Measurements from ENCODE around the gene DIP2B. TPM values are rescaled to one million over a fixed set of nuclear protein-coding genes. Genes with fewer than 3 reads are reported as not detected.

Gene DIP2B
- total RNA-seq, 1 donor from 2014 or later: 39.3 TPM

GRCh38 chr12:50641566-50641965 is 136.8 kb downstream of the DIP2B start:
- H3K4me3 ChIP-seq (ENCODE audit: low read depth, low read length): no peak overlapping the region
- TF ChIP-seq CTCF (IDR thresholded peaks at IDR 0.05; ENCODE audit: insufficient read depth, low read length, poor library complexity, severe bottlenecking): no peak
- no peak for DNase-seq (ENCODE audit: low read depth)

GRCh38 chr12:50642035-50642451 is 137.3 kb downstream of the DIP2B start:
- TF ChIP-seq CTCF (IDR thresholded peaks at IDR 0.05; ENCODE audit: insufficient read depth, low read length, poor library complexity, severe bottlenecking): no peak
- H3K27me3 ChIP-seq (ENCODE audit: control insufficient read depth, insufficient read depth, low read length): no peaks in the 10 kb centered on the region
- no peak overlapping the region for H3K4me3 ChIP-seq (ENCODE audit: low read depth, low read length)
- no peaks in the 10 kb centered on the region for H3K36me3 ChIP-seq (ENCODE audit: control insufficient read depth, insufficient read depth, low read length)
- peak; percentile 50 for DNase-seq (ENCODE audit: low read depth)

More at GRCh38 chr12:50641566-50641965, 136.8 kb downstream of the DIP2B start:
- no peaks in the 10 kb centered on the region for H3K27me3 ChIP-seq (ENCODE audit: control insufficient read depth, insufficient read depth, low read length)
- no peaks in the 10 kb centered on the region for H3K36me3 ChIP-seq (ENCODE audit: control insufficient read depth, insufficient read depth, low read length)

- Histone ChIP-seq H3K36me3 (ENCODE audit: control insufficient read depth, insufficient read depth, low read length) (no peaks in the 10 kb centered on the region), H3K27me3 (ENCODE audit: control insufficient read depth, insufficient read depth, low read length) (no peaks in the 10 kb centered on the region), H3K4me3 (ENCODE audit: low read depth, low read length) (no peak overlapping the region)
- no peak for DNase-seq (ENCODE audit: low read depth)
- no peak for TF ChIP-seq CTCF (IDR thresholded peaks at IDR 0.05; ENCODE audit: insufficient read depth, low read length, poor library complexity, severe bottlenecking)
Observed at GRCh38 chr12:50642761-50643160, 138.0 kb downstream of the DIP2B start.

DNA sequence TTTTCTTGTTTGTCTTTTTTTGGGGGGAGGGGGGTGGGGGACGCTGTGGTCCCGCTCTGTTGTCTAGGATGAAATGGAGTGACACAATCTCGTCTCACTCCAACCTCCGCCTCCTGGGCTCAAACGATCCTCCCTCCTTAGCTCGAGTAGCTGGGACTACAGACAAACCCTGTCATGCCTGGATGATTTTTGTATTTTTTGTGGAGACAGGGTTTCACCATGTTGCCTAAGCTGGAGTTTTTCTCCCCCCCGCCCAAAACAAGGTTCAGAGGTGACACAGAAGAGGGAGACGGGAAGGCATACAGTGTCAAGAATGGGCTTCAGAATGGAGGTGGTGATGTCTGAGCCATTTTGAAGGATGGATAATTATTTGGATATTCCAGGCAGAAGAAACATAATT is 142.2 kb downstream of the DIP2B start:
- Histone ChIP-seq H3K27me3 (ENCODE audit: control insufficient read depth, insufficient read depth, low read length) (no peaks in the 10 kb centered on the region), H3K4me3 (ENCODE audit: low read depth, low read length) (no peak overlapping the region), H3K36me3 (ENCODE audit: control insufficient read depth, insufficient read depth, low read length) (no peaks in the 10 kb centered on the region)
- DNase-seq (ENCODE audit: low read depth): no peak
- TF ChIP-seq CTCF (IDR thresholded peaks at IDR 0.05; ENCODE audit: insufficient read depth, low read length, poor library complexity, severe bottlenecking): no peak

GRCh38 chr12:50647479-50647878 is 142.7 kb downstream of the DIP2B start:
- no peak for TF ChIP-seq CTCF (IDR thresholded peaks at IDR 0.05; ENCODE audit: insufficient read depth, low read length, poor library complexity, severe bottlenecking)
- Histone ChIP-seq H3K36me3 (ENCODE audit: control insufficient read depth, insufficient read depth, low read length) (no peaks in the 10 kb centered on the region), H3K4me3 (ENCODE audit: low read depth, low read length) (no peak overlapping the region), H3K27me3 (ENCODE audit: control insufficient read depth, insufficient read depth, low read length) (no peaks in the 10 kb centered on the region)
- DNase-seq (ENCODE audit: low read depth): peak; percentile 54

DNA sequence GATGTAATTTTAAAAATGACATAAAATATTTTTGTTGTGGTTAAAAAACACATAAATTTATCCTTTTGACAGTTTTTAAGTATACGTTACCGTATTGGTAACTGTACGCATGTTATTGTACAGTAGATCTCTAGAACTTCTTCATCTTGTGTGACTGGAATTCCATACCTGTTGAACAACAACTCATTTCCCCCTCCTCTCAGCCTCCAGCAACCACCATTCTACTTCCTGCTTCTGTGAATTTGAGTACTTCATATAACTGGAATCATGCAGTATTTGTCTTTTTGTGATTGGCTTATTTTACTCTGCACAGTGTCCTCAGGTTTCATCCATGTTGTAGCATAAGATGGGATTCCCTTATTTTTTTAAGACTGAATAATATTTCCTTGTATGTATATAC is 145.5 kb downstream of the DIP2B start:
- no peak for DNase-seq (ENCODE audit: low read depth)
- no peaks in the 10 kb centered on the region for H3K27me3 ChIP-seq (ENCODE audit: control insufficient read depth, insufficient read depth, low read length)
- no peak overlapping the region for H3K4me3 ChIP-seq (ENCODE audit: low read depth, low read length)
- no peak for TF ChIP-seq CTCF (IDR thresholded peaks at IDR 0.05; ENCODE audit: insufficient read depth, low read length, poor library complexity, severe bottlenecking)
- H3K36me3 ChIP-seq (ENCODE audit: control insufficient read depth, insufficient read depth, low read length): no peaks in the 10 kb centered on the region

All from kidney epithelial cell (primary cell).